ENCODE data around the gene HNRNPLL. TPM values are rescaled to one million over a fixed set of nuclear protein-coding genes. Genes with fewer than 3 reads are reported as not detected.

Gene HNRNPLL
- total and polyA plus RNA-seq, 2 of the 13 experiments (the other 11 are each of a cell fraction or from before 2014, with no cell fraction given) = 49.4 to 103 TPM

- TF ChIP-seq ZIK1 (CRISPR knock-in tag; IDR thresholded peaks at IDR 0.05; ENCODE audit: borderline replicate concordance, low read depth) = no peak
- no peak for TF ChIP-seq JUNB (CRISPR knock-in tag; IDR thresholded peaks at IDR 0.05; ENCODE audit: borderline replicate concordance)
- no peak for TF ChIP-seq ZNF841 (CRISPR knock-in tag; IDR thresholded peaks at IDR 0.05; ENCODE audit: borderline replicate concordance)
- TF ChIP-seq ZNF678 (CRISPR knock-in tag; IDR thresholded peaks at IDR 0.05) = no peak
- TF ChIP-seq, protein P1, sequence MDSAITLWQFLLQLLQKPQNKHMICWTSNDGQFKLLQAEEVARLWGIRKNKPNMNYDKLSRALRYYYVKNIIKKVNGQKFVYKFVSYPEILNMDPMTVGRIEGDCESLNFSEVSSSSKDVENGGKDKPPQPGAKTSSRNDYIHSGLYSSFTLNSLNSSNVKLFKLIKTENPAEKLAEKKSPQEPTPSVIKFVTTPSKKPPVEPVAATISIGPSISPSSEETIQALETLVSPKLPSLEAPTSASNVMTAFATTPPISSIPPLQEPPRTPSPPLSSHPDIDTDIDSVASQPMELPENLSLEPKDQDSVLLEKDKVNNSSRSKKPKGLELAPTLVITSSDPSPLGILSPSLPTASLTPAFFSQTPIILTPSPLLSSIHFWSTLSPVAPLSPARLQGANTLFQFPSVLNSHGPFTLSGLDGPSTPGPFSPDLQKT (CRISPR knock-in tag; IDR thresholded peaks at IDR 0.05; ENCODE audit: borderline replicate concordance) = no peak
- TF ChIP-seq HCFC1 (IDR thresholded peaks at IDR 0.05; ENCODE audit: low read depth, low read length) = no peak
- TF ChIP-seq, protein P2, sequence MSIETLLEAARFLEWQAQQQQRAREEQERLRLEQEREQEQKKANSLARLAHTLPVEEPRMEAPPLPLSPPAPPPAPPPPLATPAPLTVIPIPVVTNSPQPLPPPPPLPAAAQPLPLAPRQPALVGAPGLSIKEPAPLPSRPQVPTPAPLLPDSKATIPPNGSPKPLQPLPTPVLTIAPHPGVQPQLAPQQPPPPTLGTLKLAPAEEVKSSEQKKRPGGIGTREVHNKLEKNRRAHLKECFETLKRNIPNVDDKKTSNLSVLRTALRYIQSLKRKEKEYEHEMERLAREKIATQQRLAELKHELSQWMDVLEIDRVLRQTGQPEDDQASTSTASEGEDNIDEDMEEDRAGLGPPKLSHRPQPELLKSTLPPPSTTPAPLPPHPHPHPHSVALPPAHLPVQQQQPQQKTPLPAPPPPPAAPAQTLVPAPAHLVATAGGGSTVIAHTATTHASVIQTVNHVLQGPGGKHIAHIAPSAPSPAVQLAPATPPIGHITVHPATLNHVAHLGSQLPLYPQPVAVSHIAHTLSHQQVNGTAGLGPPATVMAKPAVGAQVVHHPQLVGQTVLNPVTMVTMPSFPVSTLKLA (IDR thresholded peaks at IDR 0.05) = no peak
- TF ChIP-seq ZNF597 (CRISPR knock-in tag; IDR thresholded peaks at IDR 0.05) = no peak
- TF ChIP-seq PLRG1 (conservative IDR thresholded peaks at IDR 0.05) = no peak
- TF ChIP-seq ZBTB38 (CRISPR knock-in tag; IDR thresholded peaks at IDR 0.05) = no peak
- TF ChIP-seq MBNL3 (CRISPR knock-in tag; conservative IDR thresholded peaks at IDR 0.05) = no peak
- TF ChIP-seq SP5 (CRISPR knock-in tag; IDR thresholded peaks at IDR 0.05; ENCODE audit: borderline replicate concordance, low read depth) = no peak
- TF ChIP-seq KMT2B (CRISPR knock-in tag; IDR thresholded peaks at IDR 0.05) = no peak
- TF ChIP-seq NFKB2 (CRISPR knock-in tag; IDR thresholded peaks at IDR 0.05; ENCODE audit: borderline replicate concordance) = no peak
- no peak for TF ChIP-seq ZNF746 (CRISPR knock-in tag; IDR thresholded peaks at IDR 0.05)
- TF ChIP-seq ZSCAN31 (CRISPR knock-in tag; IDR thresholded peaks at IDR 0.05; ENCODE audit: low read depth) = no peak
- TF ChIP-seq, protein P3, sequence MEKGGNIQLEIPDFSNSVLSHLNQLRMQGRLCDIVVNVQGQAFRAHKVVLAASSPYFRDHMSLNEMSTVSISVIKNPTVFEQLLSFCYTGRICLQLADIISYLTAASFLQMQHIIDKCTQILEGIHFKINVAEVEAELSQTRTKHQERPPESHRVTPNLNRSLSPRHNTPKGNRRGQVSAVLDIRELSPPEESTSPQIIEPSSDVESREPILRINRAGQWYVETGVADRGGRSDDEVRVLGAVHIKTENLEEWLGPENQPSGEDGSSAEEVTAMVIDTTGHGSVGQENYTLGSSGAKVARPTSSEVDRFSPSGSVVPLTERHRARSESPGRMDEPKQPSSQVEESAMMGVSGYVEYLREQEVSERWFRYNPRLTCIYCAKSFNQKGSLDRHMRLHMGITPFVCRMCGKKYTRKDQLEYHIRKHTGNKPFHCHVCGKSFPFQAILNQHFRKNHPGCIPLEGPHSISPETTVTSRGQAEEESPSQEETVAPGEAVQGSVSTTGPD (CRISPR knock-in tag; IDR thresholded peaks at IDR 0.05) = no peak
- no peak for TF ChIP-seq ZNF891 (CRISPR knock-in tag; IDR thresholded peaks at IDR 0.05)
- peak; percentile 85 for TF ChIP-seq ARID5B (CRISPR knock-in tag; IDR thresholded peaks at IDR 0.05)
- TF ChIP-seq TBX3 (IDR thresholded peaks at IDR 0.05; ENCODE audit: borderline replicate concordance) = peak; percentile 81; the same call in 1 of the 2 replicates
- no peak for TF ChIP-seq TOE1 (CRISPR knock-in tag; IDR thresholded peaks at IDR 0.05)
- TF ChIP-seq KDM3A (CRISPR knock-in tag; IDR thresholded peaks at IDR 0.05; ENCODE audit: low read depth) = no peak
These were observed 17.7 kb upstream of the HNRNPLL start (continued) for GRCh38 chr2:38620282-38620977.
